KOPT-K1 (cell line): ENCODE measurements around the gene SMAD4.
"Not testable (repeated sequence)": the region's sequence is repeated elsewhere in the genome, so short reads cannot be mapped to it uniquely, and the experiment has no call there.

ENCODE experiments used
- H3K27ac ChIP-seq: fragments of 200-600 bp; sonication (generic); 2 replicates; pipeline ENCODE4 v1.5.1; 2016; ENCODE audit warnings: antibody characterized with exemption, mild to moderate bottlenecking, low read depth, low read length; ENCODE audit not compliant: poor library complexity, severe bottlenecking
- H3K36me3 ChIP-seq: fragments of 200-600 bp; sonication (generic); 2 replicates; pipeline ENCODE4 v1.5.1; 2017; ENCODE audit warnings: antibody characterized with exemption, mild to moderate bottlenecking, low read length, moderate library complexity; ENCODE audit not compliant: insufficient read depth
- H3K9me3 ChIP-seq: fragments of 200-600 bp; sonication (generic); 2 replicates; pipeline ENCODE4 v1.5.1; 2017; ENCODE audit warnings: antibody characterized with exemption, low read length, mild to moderate bottlenecking; ENCODE audit not compliant: insufficient read depth, poor library complexity, severe bottlenecking

Gene SMAD4

DNA sequence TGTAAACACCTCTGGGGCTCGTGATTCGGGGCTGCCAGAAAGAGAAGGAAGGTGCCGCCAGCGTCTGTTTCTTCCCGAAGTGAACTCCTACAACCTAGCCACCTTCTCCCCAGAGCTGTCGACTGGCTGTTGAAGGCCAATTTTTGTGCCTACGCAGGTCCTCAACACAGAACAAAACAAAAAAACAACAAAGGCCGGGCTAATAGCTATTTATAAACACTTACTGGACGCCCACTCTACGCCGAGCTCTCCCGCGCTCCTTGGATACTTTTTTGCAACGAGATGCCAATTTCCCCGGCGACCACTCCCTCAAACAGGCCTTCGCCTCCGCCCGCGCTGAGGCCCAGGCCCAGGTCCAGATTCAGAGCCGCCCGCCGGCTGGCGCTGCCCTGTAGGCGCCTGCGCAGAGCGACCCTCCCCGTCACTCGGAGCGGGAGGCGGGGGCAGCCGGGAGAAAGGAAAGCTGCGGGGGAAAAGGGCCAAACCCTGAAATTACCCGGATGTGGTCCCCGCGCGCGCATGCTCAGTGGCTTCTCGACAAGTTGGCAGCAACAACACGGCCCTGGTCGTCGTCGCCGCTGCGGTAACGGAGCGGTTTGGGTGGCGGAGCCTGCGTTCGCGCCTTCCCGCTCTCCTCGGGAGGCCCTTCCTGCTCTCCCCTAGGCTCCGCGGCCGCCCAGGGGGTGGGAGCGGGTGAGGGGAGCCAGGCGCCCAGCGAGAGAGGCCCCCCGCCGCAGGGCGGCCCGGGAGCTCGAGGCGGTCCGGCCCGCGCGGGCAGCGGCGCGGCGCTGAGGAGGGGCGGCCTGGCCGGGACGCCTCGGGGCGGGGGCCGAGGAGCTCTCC is at the start of gene SMAD4:
TSS of gene SMAD4 (plus strand) at position 520 of the 843 bp plus-strand sequence. CDS start 16,834 bp downstream, outside the sequence.
- Histone ChIP-seq H3K27ac (peak within 1 kb of the TSS; percentile 92), H3K36me3 (peaks cover 40% of the 10 kb centered on the region)

DNA sequence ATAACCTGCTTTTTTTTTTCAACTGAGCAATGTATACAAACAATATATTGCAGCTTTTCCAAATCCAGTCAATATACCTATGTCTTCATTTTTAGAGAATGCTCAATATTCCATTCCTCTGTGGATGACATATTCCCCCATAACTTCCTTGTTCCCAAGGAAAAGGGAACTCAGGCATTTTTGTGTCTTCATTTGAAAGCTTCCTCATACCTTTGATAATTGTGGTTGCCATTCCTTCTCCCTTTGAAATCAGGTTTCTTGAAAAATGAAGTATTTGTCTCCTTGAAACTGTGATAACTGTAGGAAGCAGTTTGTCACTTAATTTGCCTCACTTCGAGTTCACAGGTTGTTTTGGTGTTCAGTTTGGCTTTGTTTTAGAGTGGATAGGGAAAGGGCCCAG is 48.6 kb upstream of the SMAD4 start:
- H3K9me3 ChIP-seq: peaks cover 23% of the 10 kb centered on the region
- no peak overlapping the region for H3K27ac ChIP-seq
- peaks cover 45% of the 10 kb centered on the region for H3K36me3 ChIP-seq

More for the DNA sequence above, at the start of gene SMAD4:
- no peaks in the 10 kb centered on the region for H3K9me3 ChIP-seq

DNA sequence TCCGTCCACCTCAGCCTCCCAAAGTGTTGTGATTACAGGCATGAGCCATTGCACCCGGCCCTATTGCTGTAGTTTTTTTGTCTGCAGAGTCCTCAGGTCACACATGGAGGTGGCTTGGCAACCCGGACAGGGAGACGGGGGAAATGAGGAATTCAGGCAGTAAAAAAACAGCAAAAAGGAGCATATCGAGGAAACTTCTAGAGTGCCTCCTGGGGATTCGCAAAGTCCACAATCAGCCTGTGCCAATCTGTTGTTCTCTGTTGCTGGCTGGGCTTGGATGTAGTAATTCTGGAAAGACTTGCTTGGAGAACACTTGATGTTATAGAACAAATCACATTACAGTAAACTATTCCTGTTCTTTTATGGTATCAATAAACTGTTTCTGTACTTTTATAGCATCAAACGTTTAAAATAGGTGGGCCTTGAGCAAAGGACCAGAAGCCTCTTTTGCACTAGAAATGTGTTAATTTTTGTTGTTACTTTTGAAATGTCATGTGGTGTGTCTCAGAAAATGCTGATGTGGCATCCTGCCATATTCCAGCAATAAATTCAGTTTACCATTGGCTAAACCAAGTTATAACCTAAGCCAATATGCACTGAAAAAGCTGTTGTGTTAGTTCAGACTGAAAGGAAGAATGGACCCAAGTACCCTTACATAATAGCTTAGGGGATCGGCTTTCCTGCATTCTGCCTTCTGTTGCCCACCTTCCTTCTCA is 47.8 kb upstream of the SMAD4 start:
- peaks cover 15% of the 10 kb centered on the region for H3K9me3 ChIP-seq
- peaks cover 36% of the 10 kb centered on the region for H3K36me3 ChIP-seq
- H3K27ac ChIP-seq: no peak overlapping the region

DNA sequence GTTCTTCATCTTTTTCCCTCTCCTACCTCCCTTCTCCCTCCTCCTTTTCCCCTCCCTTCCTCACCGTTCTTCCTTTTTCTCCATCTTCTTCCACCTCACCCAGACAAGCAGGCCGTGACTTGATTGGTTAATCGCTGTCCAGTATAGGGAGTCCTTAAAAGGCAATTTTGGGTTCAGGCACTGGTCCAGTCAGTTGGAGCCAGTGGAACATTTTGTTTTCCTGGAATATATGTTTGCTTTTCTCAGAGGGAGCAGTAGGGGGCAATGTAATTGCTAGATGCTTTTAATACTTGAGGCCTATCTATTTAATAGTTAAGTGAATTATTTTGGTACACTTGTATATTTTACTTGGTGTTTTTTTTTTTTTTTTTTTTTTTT is 47.2 kb upstream of the SMAD4 start:
- peaks cover 30% of the 10 kb centered on the region; the same call in 1 of the 2 replicates for H3K36me3 ChIP-seq
- H3K27ac ChIP-seq: no peak overlapping the region
- peaks cover 9% of the 10 kb centered on the region for H3K9me3 ChIP-seq

DNA sequence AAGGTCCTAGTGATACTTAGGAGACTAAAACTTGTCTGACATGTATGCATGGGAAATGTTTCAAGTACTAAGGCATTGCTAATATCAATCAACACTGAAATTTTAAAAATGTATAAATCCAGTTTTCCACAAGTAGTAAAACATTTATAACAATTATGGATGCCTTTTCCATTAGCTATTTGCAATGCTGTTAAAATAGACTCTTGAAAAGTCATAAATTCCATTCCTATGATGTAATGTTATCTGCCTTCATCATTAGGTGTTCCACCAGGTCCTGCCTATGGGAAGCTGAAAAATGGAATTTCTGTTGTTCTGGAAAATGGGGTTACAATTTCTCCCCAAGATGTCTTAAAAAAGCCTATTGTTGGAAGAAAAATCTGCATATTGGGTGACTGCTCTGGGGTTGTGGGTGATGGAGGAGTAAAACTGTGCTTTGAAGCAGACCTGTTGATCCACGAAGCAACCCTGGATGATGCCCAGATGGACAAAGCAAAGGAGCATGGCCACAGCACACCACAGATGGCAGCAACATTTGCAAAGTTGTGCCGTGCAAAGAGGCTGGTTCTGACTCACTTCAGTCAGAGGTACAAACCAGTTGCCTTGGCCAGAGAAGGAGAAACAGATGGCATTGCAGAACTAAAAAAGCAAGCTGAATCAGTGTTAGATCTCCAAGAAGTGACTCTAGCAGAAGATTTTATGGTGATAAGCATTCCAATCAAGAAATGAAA is 43.5 kb upstream of the SMAD4 start:
- Histone ChIP-seq H3K36me3 (peaks cover 10% of the 10 kb centered on the region; the same call in 1 of the 2 replicates), H3K27ac (no peak overlapping the region), H3K9me3 (no peaks in the 10 kb centered on the region)

DNA sequence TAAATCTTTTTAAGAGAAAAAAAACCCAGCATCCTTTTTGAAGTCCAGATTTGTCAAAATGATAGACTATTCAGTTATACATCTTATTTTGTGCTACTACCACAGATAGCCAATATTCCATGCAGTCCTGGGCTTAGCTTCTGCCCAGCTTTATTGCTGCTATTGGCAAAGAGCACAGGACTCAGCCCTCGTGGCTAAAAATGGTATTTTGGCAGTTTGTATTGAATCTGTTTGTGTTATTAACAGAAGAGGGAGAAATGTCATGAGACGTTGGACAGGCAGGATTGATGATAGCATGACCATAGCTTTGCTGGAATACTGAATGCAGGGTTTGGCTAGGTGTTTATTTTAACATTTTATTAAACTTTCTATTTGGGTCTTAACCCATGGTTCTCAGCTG is 42.8 kb upstream of the SMAD4 start:
- Histone ChIP-seq H3K36me3 (peaks cover 10% of the 10 kb centered on the region; the same call in 1 of the 2 replicates), H3K9me3 (no peaks in the 10 kb centered on the region), H3K27ac (no peak overlapping the region)

DNA sequence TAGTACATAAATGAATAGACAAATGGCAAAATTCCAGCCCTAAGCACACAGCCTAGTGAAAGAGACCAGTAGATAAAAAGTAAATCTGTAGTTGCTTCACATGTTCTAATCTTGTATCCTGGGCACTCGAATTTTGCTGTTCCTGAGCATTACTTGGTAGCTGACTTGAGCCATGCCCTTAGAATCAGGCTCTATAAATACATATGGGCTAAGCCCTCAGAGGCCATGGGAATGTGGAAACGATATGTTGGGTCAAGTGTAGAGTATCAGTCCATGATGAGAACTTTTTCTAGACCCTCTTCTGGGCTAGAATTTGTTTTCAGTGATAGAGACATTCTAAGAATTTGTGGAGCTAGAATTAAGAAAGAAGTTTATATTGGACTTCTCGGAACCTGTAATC is 40.3 kb upstream of the SMAD4 start:
- Histone ChIP-seq H3K27ac (no peak overlapping the region), H3K9me3 (no peaks in the 10 kb centered on the region), H3K36me3 (peaks cover 3% of the 10 kb centered on the region; the same call in 1 of the 2 replicates)

DNA sequence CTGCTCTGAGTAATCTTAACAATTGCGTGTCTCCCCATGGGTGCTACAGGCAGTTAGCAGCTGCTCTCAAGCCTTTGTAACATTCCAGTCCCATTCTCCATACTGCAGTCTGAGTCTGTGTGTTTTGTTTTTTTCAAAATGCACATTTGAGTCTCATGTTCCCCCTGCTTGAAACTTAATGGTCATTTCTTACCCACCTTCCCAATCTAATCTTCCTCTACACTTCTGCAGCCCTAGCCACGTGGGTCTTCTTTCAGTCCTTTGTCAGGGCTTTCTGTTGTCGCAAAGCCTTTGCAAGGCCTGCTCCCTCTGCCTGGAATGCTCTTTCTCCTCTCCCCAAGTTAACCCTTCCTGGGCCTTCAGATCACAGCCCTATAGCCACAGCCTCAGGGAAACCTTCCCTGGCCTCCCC is 37.7 kb upstream of the SMAD4 start:
- no peaks in the 10 kb centered on the region for H3K36me3 ChIP-seq
- no peaks in the 10 kb centered on the region for H3K9me3 ChIP-seq
- H3K27ac ChIP-seq: no peak overlapping the region

DNA sequence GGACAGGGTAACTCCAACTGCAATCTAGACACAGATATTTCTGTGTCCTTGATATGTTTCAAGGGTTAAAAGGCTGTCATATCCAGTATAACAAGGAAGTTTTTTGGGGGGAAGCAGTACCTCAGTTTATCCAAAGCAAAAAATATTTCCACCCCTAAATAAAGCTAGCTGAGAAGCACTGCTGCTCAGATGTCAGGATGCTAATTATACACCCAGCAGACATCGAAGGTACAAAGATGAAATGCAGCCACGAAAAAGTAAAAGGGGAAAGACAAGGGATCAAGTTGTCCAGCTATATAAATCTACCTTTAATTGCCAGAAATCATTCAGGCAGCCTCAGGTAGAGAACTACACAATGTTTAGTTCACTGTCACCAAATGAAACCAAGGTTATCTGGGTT is 36.0 kb upstream of the SMAD4 start:
- Histone ChIP-seq H3K9me3 (no peaks in the 10 kb centered on the region), H3K36me3 (no peaks in the 10 kb centered on the region), H3K27ac (no peak overlapping the region)

DNA sequence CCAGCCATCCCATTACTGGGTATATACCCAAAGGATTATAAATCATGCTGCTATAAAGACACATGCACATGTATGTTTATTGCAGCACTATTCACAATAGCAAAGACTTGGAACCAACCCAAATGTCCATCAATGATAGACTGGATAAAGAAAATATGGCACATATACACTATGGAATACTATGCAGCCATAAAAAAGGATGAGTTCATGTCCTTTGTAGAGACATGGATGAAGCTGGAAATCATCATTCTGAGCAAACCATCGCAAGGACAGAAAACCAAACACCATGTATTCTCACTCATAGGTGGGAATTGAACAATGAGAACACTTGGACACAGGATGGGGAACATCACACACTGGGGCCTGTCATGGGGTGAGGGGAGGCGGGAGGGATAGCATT is 26.8 kb upstream of the SMAD4 start:
- not testable (repeated sequence) for H3K36me3 ChIP-seq, H3K27ac ChIP-seq, H3K9me3 ChIP-seq

DNA sequence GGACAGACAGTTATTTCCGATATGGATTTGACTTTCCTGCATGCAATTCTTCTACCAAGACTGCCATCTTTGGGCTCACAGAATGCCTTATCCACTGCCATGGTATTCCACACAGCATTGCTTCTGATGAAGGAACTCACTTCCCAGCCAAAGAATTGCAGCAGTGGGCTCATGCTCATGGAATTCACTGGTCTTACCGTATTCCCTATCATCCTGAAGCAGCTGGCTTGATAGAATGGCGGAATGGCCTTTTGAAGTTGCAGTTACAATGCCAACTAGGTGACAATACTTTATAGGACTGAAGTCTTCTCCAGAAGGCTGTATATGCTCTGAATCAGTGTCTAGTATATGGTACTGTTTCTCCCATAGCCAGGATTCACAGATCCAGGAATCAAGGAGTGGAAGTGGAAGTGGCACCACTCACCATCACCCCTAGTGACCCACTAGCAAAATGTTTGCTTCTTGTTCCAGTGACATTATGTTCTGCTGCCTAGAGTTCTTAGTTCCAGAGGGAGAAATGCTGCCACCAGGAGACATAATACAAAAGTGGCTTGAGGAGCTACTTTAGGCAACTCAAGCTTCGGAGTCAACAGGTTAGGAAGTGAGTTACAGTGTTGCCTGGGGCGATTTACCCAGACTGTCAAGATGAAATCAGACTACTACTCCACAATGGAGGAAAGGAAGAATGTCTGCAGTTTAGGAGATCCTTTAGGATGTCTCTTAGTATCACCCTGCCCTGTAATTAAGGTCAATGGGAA is 23.8 kb upstream of the SMAD4 start:
- Histone ChIP-seq H3K9me3 (no peaks in the 10 kb centered on the region), H3K36me3 (no peaks in the 10 kb centered on the region), H3K27ac (no peak overlapping the region)

DNA sequence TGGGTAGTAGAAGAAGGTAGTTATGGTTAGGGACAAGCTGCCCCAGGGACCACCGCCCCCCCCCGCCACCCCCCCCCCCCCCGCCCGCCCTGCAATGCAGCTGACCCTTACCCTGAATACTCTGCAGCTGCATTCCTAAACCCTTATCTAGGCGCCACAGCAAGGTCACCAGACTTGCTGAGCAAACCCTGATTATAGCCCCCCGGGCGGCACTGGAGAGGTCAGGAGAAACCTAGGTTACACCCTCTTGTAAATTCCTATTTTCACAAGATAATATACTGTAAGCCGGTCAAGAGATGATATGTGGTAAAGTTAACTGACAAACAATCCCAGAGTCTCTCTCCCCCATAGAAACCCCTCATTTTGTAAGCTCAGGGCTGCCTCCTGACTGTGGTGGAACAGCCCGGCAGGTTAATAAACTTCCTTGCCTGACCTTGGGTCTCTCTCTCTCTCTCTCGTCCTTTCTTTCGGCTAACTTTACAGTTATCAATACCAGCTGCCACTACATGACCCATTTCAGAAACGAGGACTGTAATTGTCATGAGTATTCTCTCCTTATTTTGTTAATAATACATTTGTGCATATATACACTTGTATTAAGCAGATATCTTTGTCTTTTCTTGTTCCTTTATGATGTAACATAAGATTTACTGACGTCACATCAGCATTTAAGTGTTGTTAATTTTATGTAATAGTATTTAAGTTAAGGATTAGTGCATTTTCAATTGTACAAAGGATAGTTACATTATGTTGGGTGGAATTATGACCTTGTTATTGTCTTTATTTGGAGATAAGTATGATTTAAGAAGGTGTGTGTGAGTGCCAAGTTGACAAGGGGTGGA is 22.8 kb upstream of the SMAD4 start:
- Histone ChIP-seq H3K9me3 (no peaks in the 10 kb centered on the region), H3K27ac (no peak overlapping the region), H3K36me3 (no peaks in the 10 kb centered on the region)

DNA sequence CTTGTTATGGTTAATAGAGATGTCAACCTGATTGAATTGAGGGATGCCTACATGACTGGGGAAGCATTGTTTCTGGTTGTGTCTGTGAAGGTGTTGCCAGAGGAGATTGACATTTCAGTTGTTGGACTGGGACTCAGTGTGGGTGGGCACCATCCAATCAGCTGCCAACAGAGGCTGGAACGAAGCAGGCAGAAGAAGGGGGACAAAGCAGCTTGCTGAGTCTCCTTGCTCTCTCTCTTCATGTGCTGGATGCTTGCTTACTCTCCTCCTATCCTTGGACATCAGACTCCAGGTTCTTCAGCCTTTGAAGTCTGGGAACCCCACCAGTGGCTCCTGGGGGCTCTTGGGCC is 22.2 kb upstream of the SMAD4 start:
- H3K36me3 ChIP-seq: no peaks in the 10 kb centered on the region
- H3K9me3 ChIP-seq: no peaks in the 10 kb centered on the region
- H3K27ac ChIP-seq: no peak overlapping the region

DNA sequence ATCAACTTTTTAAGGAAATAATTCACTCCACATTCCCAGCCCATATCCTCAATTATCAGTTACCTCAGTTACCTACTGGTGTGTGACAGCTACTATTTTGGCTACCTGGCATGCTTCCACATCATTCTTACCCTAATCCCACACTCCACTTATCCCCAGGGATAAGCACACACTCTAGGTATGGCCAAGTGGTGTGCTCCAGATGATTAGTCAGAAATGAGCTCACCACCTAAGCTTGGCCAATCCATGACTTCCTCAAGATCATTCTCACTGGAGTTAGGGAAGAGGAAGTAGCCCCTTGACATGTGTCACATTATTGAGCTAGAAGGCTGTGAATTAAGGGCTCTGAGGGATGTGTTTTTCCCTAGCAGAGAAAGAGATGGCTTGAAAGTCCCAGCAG is 20.9 kb upstream of the SMAD4 start:
- Histone ChIP-seq H3K9me3 (no peaks in the 10 kb centered on the region), H3K36me3 (no peaks in the 10 kb centered on the region), H3K27ac (no peak overlapping the region)
